ENCODE results near the gene SERPINA1. TPM values are rescaled to one million over a fixed set of nuclear protein-coding genes. Genes with fewer than 3 reads are reported as not detected.

Gene SERPINA1
- total and polyA plus RNA-seq, 2 of the 13 experiments (the other 11 are each of a cell fraction or from before 2014, with no cell fraction given), result 3,266 to 11,015 TPM

- TF ChIP-seq ZNF44 (CRISPR knock-in tag; IDR thresholded peaks at IDR 0.05) (no peak), ZNF33A (CRISPR knock-in tag; IDR thresholded peaks at IDR 0.05; ENCODE audit: borderline replicate concordance) (no peak; the same call in 1 of the 2 replicates), ZNF329 (CRISPR knock-in tag; IDR thresholded peaks at IDR 0.05; ENCODE audit: low read depth) (no peak), ZNF432 (CRISPR knock-in tag; IDR thresholded peaks at IDR 0.05; ENCODE audit: borderline replicate concordance) (no peak), MXI1 (IDR thresholded peaks at IDR 0.05; ENCODE audit: borderline replicate concordance, low read depth, low read length) (peak; percentile 17; the same call in 1 of the 3 replicates), TRIM22 (IDR thresholded peaks at IDR 0.05) (no peak), KLF15 (CRISPR knock-in tag; IDR thresholded peaks at IDR 0.05; ENCODE audit: borderline replicate concordance) (no peak), ZNF709 (CRISPR knock-in tag; IDR thresholded peaks at IDR 0.05) (peak; percentile 69; the same call in 1 of the 2 replicates), ZNF891 (CRISPR knock-in tag; IDR thresholded peaks at IDR 0.05) (no peak), ZNF883 (CRISPR knock-in tag; IDR thresholded peaks at IDR 0.05; ENCODE audit: not compliant biosample characterization) (no peak), GPBP1L1 (CRISPR knock-in tag; IDR thresholded peaks at IDR 0.05) (no peak), ZNF788 (CRISPR knock-in tag; IDR thresholded peaks at IDR 0.05; ENCODE audit: borderline replicate concordance) (no peak), SP4 (CRISPR knock-in tag; IDR thresholded peaks at IDR 0.05) (no peak), ATM (IDR thresholded peaks at IDR 0.05; ENCODE audit: borderline replicate concordance) (no peak), ZBTB1 (CRISPR knock-in tag; IDR thresholded peaks at IDR 0.05; ENCODE audit: borderline replicate concordance) (no peak), MED8 (CRISPR knock-in tag; IDR thresholded peaks at IDR 0.05; ENCODE audit: insufficient replicate concordance) (peak; percentile 31)
- TF ChIP-seq, protein P1, sequence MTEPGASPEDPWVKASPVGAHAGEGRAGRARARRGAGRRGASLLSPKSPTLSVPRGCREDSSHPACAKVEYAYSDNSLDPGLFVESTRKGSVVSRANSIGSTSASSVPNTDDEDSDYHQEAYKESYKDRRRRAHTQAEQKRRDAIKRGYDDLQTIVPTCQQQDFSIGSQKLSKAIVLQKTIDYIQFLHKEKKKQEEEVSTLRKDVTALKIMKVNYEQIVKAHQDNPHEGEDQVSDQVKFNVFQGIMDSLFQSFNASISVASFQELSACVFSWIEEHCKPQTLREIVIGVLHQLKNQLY (CRISPR knock-in tag; IDR thresholded peaks at IDR 0.05), result no peak
- TF ChIP-seq, protein P2, sequence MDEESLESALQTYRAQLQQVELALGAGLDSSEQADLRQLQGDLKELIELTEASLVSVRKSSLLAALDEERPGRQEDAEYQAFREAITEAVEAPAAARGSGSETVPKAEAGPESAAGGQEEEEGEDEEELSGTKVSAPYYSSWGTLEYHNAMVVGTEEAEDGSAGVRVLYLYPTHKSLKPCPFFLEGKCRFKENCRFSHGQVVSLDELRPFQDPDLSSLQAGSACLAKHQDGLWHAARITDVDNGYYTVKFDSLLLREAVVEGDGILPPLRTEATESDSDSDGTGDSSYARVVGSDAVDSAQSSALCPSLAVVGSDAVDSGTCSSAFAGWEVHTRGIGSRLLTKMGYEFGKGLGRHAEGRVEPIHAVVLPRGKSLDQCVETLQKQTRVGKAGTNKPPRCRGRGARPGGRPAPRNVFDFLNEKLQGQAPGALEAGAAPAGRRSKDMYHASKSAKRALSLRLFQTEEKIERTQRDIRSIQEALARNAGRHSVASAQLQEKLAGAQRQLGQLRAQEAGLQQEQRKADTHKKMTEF (CRISPR knock-in tag; IDR thresholded peaks at IDR 0.05), result peak; percentile 79
- TF ChIP-seq, protein P3, sequence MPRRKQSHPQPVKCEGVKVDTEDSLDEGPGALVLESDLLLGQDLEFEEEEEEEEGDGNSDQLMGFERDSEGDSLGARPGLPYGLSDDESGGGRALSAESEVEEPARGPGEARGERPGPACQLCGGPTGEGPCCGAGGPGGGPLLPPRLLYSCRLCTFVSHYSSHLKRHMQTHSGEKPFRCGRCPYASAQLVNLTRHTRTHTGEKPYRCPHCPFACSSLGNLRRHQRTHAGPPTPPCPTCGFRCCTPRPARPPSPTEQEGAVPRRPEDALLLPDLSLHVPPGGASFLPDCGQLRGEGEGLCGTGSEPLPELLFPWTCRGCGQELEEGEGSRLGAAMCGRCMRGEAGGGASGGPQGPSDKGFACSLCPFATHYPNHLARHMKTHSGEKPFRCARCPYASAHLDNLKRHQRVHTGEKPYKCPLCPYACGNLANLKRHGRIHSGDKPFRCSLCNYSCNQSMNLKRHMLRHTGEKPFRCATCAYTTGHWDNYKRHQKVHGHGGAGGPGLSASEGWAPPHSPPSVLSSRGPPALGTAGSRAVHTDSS (CRISPR knock-in tag; conservative IDR thresholded peaks at IDR 0.05), result no peak
- TF ChIP-seq, protein P4, sequence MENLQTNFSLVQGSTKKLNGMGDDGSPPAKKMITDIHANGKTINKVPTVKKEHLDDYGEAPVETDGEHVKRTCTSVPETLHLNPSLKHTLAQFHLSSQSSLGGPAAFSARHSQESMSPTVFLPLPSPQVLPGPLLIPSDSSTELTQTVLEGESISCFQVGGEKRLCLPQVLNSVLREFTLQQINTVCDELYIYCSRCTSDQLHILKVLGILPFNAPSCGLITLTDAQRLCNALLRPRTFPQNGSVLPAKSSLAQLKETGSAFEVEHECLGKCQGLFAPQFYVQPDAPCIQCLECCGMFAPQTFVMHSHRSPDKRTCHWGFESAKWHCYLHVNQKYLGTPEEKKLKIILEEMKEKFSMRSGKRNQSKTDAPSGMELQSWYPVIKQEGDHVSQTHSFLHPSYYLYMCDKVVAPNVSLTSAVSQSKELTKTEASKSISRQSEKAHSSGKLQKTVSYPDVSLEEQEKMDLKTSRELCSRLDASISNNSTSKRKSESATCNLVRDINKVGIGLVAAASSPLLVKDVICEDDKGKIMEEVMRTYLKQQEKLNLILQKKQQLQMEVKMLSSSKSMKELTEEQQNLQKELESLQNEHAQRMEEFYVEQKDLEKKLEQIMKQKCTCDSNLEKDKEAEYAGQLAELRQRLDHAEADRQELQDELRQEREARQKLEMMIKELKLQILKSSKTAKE (CRISPR knock-in tag; IDR thresholded peaks at IDR 0.05; ENCODE audit: borderline replicate concordance), result peak; percentile 71; the same call in 1 of the 2 replicates
- TF ChIP-seq, protein P5, sequence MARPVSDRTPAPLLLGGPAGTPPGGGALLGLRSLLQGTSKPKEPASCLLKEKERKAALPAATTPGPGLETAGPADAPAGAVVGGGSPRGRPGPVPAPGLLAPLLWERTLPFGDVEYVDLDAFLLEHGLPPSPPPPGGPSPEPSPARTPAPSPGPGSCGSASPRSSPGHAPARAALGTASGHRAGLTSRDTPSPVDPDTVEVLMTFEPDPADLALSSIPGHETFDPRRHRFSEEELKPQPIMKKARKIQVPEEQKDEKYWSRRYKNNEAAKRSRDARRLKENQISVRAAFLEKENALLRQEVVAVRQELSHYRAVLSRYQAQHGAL (CRISPR knock-in tag; IDR thresholded peaks at IDR 0.05; ENCODE audit: not compliant biosample characterization), result no peak
Observed at GRCh38 chr14:94340533-94340932, 47.9 kb downstream of the SERPINA1 start (continued).
